Activated CD4-positive, alpha-beta T cell treated with anti-CD3 and anti-CD28 coated beads, Interleukin-2, amount 10 ng/mL, durations not matched to agents 7 days and 5 days (primary cell): Measurements from ENCODE around the gene CORO2B. TPM values are rescaled to one million over a fixed set of nuclear protein-coding genes. Genes with fewer than 3 reads are reported as not detected.

ENCODE experiments used
- CTCF ChIA-PET: fragments of 350-600 bp; sonication (Branson Sonifier 250); formaldehyde crosslinking; loops from one replicate; lab custom pipeline; 2021; ENCODE audit warnings: antibody characterized with exemption; lab: Charles Lee
- POLR2A ChIA-PET: fragments of 350-600 bp; sonication (Branson Sonifier 250); formaldehyde crosslinking; loops from one replicate; lab custom pipeline; 2021; ENCODE audit warnings: antibody characterized with exemption; lab: Charles Lee
- DNase-seq: peaks from one replicate; pipeline ENCODE4 v3.0.0-alpha.2; 2020
- H3K27ac Mint-ChIP-seq: one replicate; pipeline ENCODE4 v1.8.0; 2021; ENCODE audit warnings: mild to moderate bottlenecking, moderate library complexity, mixed read lengths
- H3K27me3 Mint-ChIP-seq: one replicate; pipeline ENCODE4 v1.8.0; 2021; ENCODE audit warnings: mixed read lengths
- H3K36me3 Mint-ChIP-seq: one replicate; pipeline ENCODE4 v1.8.0; 2021; ENCODE audit warnings: low read depth, mixed read lengths
- H3K4me1 Mint-ChIP-seq: one replicate; pipeline ENCODE4 v1.8.0; 2021; ENCODE audit warnings: mixed read lengths
- H3K4me3 Mint-ChIP-seq: one replicate; pipeline ENCODE4 v1.8.0; 2021; ENCODE audit warnings: mild to moderate bottlenecking, moderate library complexity, mixed read lengths
- H3K9me3 Mint-ChIP-seq: one replicate; pipeline ENCODE4 v1.8.0; 2021; ENCODE audit warnings: mixed read lengths
- total RNA-seq, 2 experiments: library from RNA; stranded (reverse); gene quantifications; one replicate each; pipeline ENCODE4 v1.2.3, GENCODE V29; 2021

Gene CORO2B
- total RNA-seq, 2 experiments from 2014 or later = not detected

- no peaks in the 10 kb centered on the region for H3K36me3 Mint-ChIP-seq
- no peaks in the 10 kb centered on the region for H3K9me3 Mint-ChIP-seq
- DNase-seq = no peak
- no peak overlapping the region for H3K4me3 Mint-ChIP-seq
- H3K4me1 Mint-ChIP-seq = peaks cover 5% of the 10 kb centered on the region
- peaks cover 5% of the 10 kb centered on the region for H3K27me3 Mint-ChIP-seq
- H3K27ac Mint-ChIP-seq = no peak overlapping the region
- POLR2A ChIA-PET = interaction anchor here (0.6 kb wide), 1 partner anchor 393 kb away, joined by 4 read pairs; no protein-coding TSS in a partner anchor
- CTCF ChIA-PET = interaction anchor here (0.9 to 1.2 kb wide), 2 partner anchors 9 to 82 kb away, joined by 3 to 6 read pairs; no protein-coding TSS in a partner anchor
Observed at GRCh38 chr15:68592054-68592453, 13.3 kb downstream of the CORO2B start.

GRCh38 chr15:68592544-68592943 is 13.8 kb downstream of the CORO2B start:
- Mint-ChIP-seq H3K9me3 (no peaks in the 10 kb centered on the region), H3K4me1 (peaks cover 5% of the 10 kb centered on the region), H3K27ac (no peak overlapping the region), H3K4me3 (no peak overlapping the region), H3K27me3 (peaks cover 5% of the 10 kb centered on the region), H3K36me3 (no peaks in the 10 kb centered on the region)
- DNase-seq = no peak
- ChIA-PET CTCF (interaction anchor here (1.2 kb wide), 1 partner anchor 81 kb away, joined by 3 read pairs; no protein-coding TSS in a partner anchor), POLR2A (no interaction called here)

GRCh38 chr15:68593341-68593740 is 14.5 kb downstream of the CORO2B start:
- Mint-ChIP-seq H3K9me3 (no peaks in the 10 kb centered on the region), H3K27me3 (peaks cover 5% of the 10 kb centered on the region), H3K4me3 (no peak overlapping the region), H3K4me1 (no peaks in the 10 kb centered on the region), H3K36me3 (no peaks in the 10 kb centered on the region), H3K27ac (no peak overlapping the region)
- CTCF ChIA-PET = interaction anchor here (0.6 to 1.2 kb wide), 3 partner anchors 17 to 684 kb away, joined by 3 read pairs; no protein-coding TSS in a partner anchor
- POLR2A ChIA-PET = no interaction called here
- no peak for DNase-seq

DNA sequence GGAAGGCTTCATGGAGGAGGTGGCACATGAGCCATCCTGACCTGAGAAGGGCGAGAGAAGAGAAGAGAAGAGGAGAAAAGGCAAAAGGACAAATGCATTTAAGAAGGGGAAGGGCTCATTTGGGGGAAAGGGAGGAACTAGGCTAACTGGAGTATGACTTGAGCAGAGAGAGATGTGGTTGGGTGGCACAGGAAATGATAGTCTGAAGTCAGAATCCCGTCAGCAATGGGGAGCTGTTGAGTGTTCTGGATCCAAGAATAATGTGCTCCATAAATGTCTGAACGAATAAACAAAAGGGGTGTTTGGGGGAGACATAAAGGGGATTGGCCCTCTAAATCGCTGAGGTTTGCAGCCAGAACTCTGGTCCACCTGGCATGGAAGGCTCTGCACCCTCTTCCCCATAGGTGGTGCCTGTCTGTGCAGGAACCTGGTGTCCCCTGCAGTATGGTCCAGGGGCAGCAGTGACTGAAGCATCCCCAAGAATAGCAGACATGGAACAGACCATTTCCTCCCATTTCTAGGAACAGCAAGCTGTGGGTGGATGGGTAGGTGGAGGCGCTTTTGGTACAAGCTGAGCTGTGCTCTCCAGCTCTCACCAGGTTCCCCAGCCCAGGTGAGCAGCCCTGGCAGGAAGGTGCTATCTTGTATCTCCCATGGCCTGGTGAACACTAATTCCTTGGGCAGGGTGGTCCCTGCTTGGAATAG is 15.2 kb downstream of the CORO2B start:
- Mint-ChIP-seq H3K4me1 (no peaks in the 10 kb centered on the region), H3K36me3 (no peaks in the 10 kb centered on the region), H3K4me3 (no peak overlapping the region), H3K27ac (no peak overlapping the region), H3K27me3 (peaks cover 5% of the 10 kb centered on the region), H3K9me3 (no peaks in the 10 kb centered on the region)
- DNase-seq = no peak
- CTCF ChIA-PET = no interaction called here
- POLR2A ChIA-PET = no interaction called here

DNA sequence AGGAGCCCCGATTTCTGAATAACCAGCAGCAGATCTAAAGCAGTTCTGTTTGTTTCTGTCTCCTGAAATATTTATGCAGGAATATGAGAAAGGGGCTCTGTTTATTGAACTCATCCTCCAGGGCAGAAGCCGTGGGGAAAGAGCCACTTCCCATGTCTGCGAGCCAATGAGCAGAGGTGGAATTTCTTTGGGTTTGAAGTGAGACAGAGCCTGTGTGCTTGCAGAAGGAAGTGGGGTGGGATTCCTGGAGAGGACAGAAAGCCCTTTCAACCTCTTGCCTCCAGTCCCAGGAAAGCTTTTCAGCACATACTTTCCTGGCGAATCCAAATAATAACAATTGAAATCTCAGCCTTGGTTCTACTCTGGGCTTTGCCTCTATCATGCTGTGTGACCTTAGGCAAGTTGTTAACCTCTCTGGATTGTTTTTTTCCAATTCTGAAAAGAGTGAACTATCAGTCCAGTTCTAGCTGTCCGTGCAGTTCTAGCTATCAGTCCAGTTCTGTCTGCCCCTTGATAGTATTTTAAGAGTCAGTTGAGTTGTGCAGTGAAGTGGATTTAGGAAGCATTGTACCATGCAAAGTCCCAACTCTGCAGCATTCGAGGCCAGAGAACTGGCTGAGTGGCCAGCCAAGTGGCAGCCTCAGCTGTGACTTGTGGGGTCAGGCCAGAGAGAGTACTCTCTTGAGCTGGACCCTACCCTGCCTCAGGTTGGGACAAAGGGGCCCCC is 15.9 kb downstream of the CORO2B start:
- Mint-ChIP-seq H3K27ac (no peak overlapping the region), H3K9me3 (no peaks in the 10 kb centered on the region), H3K36me3 (no peaks in the 10 kb centered on the region), H3K4me1 (no peaks in the 10 kb centered on the region), H3K27me3 (peaks cover 5% of the 10 kb centered on the region), H3K4me3 (no peak overlapping the region)
- ChIA-PET POLR2A (no interaction called here), CTCF (interaction anchor here (0.9 kb wide), 1 partner anchor 34 kb away, joined by 3 read pairs; no protein-coding TSS in a partner anchor)
- no peak for DNase-seq

- POLR2A ChIA-PET = no interaction called here
- DNase-seq = no peak
- Mint-ChIP-seq H3K4me3 (no peak overlapping the region), H3K9me3 (no peaks in the 10 kb centered on the region), H3K27ac (no peak overlapping the region), H3K36me3 (no peaks in the 10 kb centered on the region), H3K4me1 (no peaks in the 10 kb centered on the region), H3K27me3 (peaks cover 5% of the 10 kb centered on the region)
- CTCF ChIA-PET = interaction anchor here (0.9 kb wide), 1 partner anchor 34 kb away, joined by 3 read pairs; no protein-coding TSS in a partner anchor
Observed at GRCh38 chr15:68595260-68595564, 16.4 kb downstream of the CORO2B start.

DNA sequence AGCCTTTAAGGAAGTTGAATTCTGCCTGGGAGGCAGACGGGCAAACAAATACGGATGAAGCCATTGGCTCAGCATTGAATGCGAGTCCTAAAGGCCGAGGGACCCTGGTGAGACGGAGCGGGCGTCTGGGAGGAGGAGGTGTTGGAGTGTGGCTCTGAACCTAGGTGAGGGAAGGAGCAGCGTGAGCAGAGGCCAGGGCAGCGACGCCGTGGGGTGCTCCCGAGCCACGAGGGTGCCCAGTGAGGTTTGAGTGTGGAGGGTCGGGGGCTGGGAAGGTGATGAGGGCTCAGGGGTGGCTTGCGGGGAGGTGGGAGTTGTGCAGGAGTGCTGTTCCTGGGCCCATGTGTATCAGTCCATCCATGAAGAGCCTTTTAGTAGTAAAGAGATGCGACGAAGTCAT is 17.0 kb downstream of the CORO2B start:
- no peak for DNase-seq
- no peaks in the 10 kb centered on the region for H3K36me3 Mint-ChIP-seq
- ChIA-PET POLR2A (no interaction called here), CTCF (no interaction called here)
- H3K4me1 Mint-ChIP-seq = no peaks in the 10 kb centered on the region
- peaks cover 5% of the 10 kb centered on the region for H3K27me3 Mint-ChIP-seq
- H3K9me3 Mint-ChIP-seq = no peaks in the 10 kb centered on the region
- no peak overlapping the region for H3K27ac Mint-ChIP-seq
- H3K4me3 Mint-ChIP-seq = no peak overlapping the region

- ChIA-PET POLR2A (no interaction called here), CTCF (no interaction called here)
- Mint-ChIP-seq H3K27me3 (peaks cover 5% of the 10 kb centered on the region), H3K36me3 (no peaks in the 10 kb centered on the region), H3K27ac (no peak overlapping the region), H3K9me3 (no peaks in the 10 kb centered on the region), H3K4me3 (no peak overlapping the region), H3K4me1 (no peaks in the 10 kb centered on the region)
- DNase-seq = no peak
Observed at GRCh38 chr15:68596691-68597090, 17.9 kb downstream of the CORO2B start.

GRCh38 chr15:68597581-68597980 is 18.8 kb downstream of the CORO2B start:
- POLR2A ChIA-PET = no interaction called here
- no peaks in the 10 kb centered on the region for H3K4me1 Mint-ChIP-seq
- no peak for DNase-seq
- H3K27ac Mint-ChIP-seq = no peak overlapping the region
- H3K9me3 Mint-ChIP-seq = no peaks in the 10 kb centered on the region
- no peak overlapping the region for H3K4me3 Mint-ChIP-seq
- CTCF ChIA-PET = no interaction called here
- peaks cover 5% of the 10 kb centered on the region for H3K27me3 Mint-ChIP-seq
- H3K36me3 Mint-ChIP-seq = no peaks in the 10 kb centered on the region

DNA sequence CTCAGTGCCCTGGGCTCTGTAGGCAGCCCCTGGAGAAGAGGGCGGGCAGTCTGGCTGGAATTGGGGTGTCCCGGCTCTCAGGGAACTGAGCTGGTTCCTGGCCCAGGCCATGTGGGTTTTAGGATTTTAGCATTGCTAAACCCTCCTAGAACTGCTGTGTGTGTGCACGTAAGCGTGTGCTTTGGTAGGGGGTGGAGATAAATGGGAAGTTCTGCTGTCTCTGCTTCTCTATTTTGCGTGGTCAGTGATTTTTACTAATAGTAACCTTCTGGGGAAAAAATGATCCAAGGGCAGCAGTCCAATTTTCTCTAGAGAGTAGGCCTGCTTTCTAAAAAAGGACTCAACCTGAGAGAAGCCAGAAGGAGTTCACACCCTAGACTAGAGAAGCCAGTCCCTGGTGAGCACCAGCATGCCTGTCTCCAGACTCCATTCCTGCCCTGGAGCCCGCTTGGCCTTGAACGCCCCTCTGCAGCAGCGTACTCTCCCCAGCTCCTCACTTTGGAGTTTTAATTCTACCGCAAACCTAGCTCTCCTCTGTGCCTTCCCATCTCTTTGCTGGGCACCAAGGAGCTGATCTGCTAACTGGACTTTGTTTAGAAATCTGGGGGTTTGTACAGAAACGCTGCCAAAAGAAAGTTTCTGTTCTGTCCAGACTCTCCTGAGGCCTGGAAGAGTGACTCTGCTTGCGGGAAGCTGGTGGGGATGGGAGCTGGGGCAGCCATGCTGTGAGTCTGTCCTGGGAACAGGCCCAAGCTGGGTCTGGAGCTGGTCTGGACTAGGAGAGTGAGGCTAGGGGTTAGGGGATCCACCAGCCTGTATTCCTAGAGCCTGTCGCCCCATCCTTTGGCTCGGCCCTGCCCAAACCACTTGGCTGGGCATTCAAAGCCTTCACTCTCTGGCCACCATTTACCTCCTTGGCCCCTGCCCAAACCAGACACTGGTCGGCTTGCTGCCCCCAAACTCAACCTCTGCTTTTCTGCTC is 19.7 kb downstream of the CORO2B start:
- Mint-ChIP-seq H3K36me3 (no peaks in the 10 kb centered on the region), H3K27me3 (peaks cover 5% of the 10 kb centered on the region), H3K9me3 (no peaks in the 10 kb centered on the region), H3K4me3 (no peak overlapping the region), H3K27ac (no peak overlapping the region), H3K4me1 (no peaks in the 10 kb centered on the region)
- no peak for DNase-seq
- ChIA-PET CTCF (no interaction called here), POLR2A (no interaction called here)

GRCh38 chr15:68599153-68599545 is 20.4 kb downstream of the CORO2B start:
- ChIA-PET CTCF (no interaction called here), POLR2A (no interaction called here)
- Mint-ChIP-seq H3K27me3 (no peaks in the 10 kb centered on the region), H3K27ac (no peak overlapping the region), H3K9me3 (no peaks in the 10 kb centered on the region), H3K4me3 (no peak overlapping the region), H3K4me1 (no peaks in the 10 kb centered on the region), H3K36me3 (no peaks in the 10 kb centered on the region)
- DNase-seq = no peak

DNA sequence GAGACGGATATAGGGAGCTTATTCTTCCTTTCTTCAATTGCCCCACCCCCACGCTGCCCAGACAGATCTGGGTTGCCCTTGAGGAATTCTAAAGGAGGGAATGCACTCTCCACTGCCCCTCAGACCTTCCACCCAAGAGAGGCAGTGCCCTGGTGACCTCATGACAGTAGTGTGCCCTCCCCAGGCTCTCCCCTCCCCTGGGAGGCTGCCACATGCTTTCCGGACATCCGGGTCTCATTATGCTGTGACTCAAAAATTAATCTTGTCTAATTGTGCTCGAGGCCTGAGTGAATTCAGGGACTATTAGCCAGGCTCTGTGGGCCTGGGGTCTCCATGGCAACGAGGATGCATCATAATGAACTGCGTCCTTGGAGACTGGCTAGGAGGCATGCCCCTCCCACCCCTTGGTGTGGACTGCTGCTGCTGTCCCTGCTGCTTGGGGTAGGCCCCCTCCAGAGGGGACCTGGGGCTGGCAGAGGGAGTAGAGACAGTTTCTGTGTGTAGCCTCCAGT is 20.8 kb downstream of the CORO2B start:
- Mint-ChIP-seq H3K4me3 (no peak overlapping the region), H3K27me3 (no peaks in the 10 kb centered on the region), H3K27ac (no peak overlapping the region), H3K4me1 (no peaks in the 10 kb centered on the region), H3K9me3 (no peaks in the 10 kb centered on the region), H3K36me3 (no peaks in the 10 kb centered on the region)
- no peak for DNase-seq
- CTCF ChIA-PET = no interaction called here
- POLR2A ChIA-PET = no interaction called here
